ENCODE results near the gene SMCO4.

Gene SMCO4

DNA sequence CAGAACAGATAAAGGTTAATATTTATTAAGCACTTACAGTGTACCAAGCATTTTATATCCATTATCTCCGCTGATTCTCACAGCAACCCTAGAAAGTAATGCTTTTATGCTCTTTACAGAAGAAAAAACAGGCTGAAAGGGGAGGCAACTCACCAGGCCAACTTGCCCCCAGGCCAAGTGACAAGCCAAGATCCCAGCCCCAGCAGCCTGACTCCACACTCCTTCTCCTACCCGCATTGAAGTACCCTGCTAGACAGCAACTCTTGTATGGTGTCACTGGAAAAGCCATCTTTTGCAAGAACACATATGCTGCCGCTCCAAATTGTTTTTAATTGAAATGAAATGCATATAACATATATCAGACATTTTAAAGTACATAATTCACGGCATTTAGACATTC, 25.6 kb downstream of the SMCO4 start:
- no peak overlapping the region for H3K9ac ChIP-seq (ENCODE audit: low read length)
- no peak overlapping the region for H2BK15ac ChIP-seq (ENCODE audit: low read depth, poor library complexity, severe bottlenecking)
- H2BK5ac ChIP-seq (ENCODE audit: low read depth, low read length, poor library complexity, severe bottlenecking), result no peak overlapping the region
- no peak overlapping the region for H2AFZ ChIP-seq (ENCODE audit: low read depth, low read length)
- no peak overlapping the region for H3K4me3 ChIP-seq (ENCODE audit: insufficient read depth in 1 of 2, low read depth in 1 of 2, low read length in 2 of 2)
- 98% methylated on average over 3 of the region's 4 CpGs for WGBS
- H3K27ac ChIP-seq (ENCODE audit: low read length, poor library complexity, severe bottlenecking), result no peak overlapping the region
- DNase-seq, result no peak
- no peak overlapping the region for H3K4ac ChIP-seq (ENCODE audit: low read depth in 1 of 2, low read length in 2 of 2)
- H3K79me1 ChIP-seq (replicated peaks; ENCODE audit: low read length, poor library complexity, severe bottlenecking), result peaks cover 30% of the 10 kb centered on the region
- no peak overlapping the region for H2BK120ac ChIP-seq (ENCODE audit: low read depth, low read length)
- H3K4me2 ChIP-seq (ENCODE audit: low read length, poor library complexity, severe bottlenecking), result no peak overlapping the region
- no peaks in the 10 kb centered on the region for H3K9me3 ChIP-seq (ENCODE audit: control insufficient read depth, low read length)
- no peak overlapping the region for H3K23ac ChIP-seq (ENCODE audit: low read length in 2 of 2)
- H2BK12ac ChIP-seq (ENCODE audit: low read length in 2 of 2), result no peak overlapping the region
- no peak overlapping the region for H2AK5ac ChIP-seq (ENCODE audit: low read length, severe bottlenecking)
- H4K8ac ChIP-seq (ENCODE audit: low read length), result no peak overlapping the region
- no peaks in the 10 kb centered on the region for H3K36me3 ChIP-seq (ENCODE audit: control insufficient read depth in 1 of 2, insufficient read depth in 2 of 2, low read depth in 1 of 2, low read length in 2 of 2)
- no peak overlapping the region for H3K14ac ChIP-seq (ENCODE audit: low read length in 2 of 2)
- H4K91ac ChIP-seq (ENCODE audit: low read length), result no peak overlapping the region
- H3K27me3 ChIP-seq (ENCODE audit: control insufficient read depth in 1 of 2, insufficient read depth in 1 of 2, low read length in 2 of 2), result no peaks in the 10 kb centered on the region
- H3K4me1 ChIP-seq (ENCODE audit: control insufficient read depth, insufficient read depth, low read depth, low read length), result peaks cover 2% of the 10 kb centered on the region
- no peak overlapping the region for H3K18ac ChIP-seq (ENCODE audit: low read depth in 1 of 2, low read length in 2 of 2)

DNA sequence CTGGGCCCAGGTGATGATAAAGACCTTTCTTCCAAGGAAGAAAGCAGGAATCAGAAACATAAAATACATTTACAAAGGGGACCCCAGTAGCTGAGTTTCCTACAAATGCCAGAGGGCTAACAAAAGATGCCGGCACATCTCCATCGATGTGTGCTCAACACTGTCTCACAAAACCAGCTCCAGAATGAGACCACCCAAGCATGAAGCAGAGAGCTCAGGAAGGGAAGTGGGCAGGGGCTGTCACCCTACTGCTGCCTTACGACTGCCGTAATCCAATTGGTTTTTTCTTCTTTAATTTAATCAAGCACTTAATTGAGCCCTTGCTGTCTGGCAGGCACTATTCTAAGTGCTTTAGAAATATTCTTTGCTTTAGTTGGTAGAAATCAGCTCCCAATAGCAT, 26.1 kb downstream of the SMCO4 start:
- WGBS, result 95% methylated on average over 2 of the region's 4 CpGs
- H3K23ac ChIP-seq (ENCODE audit: low read length in 2 of 2), result no peak overlapping the region
- no peak overlapping the region for H3K27ac ChIP-seq (ENCODE audit: low read length, poor library complexity, severe bottlenecking)
- H2BK15ac ChIP-seq (ENCODE audit: low read depth, poor library complexity, severe bottlenecking), result no peak overlapping the region
- peaks cover 30% of the 10 kb centered on the region for H3K79me1 ChIP-seq (replicated peaks; ENCODE audit: low read length, poor library complexity, severe bottlenecking)
- no peaks in the 10 kb centered on the region for H3K36me3 ChIP-seq (ENCODE audit: control insufficient read depth in 1 of 2, insufficient read depth in 2 of 2, low read depth in 1 of 2, low read length in 2 of 2)
- H4K91ac ChIP-seq (ENCODE audit: low read length), result no peak overlapping the region
- H3K4me2 ChIP-seq (ENCODE audit: low read length, poor library complexity, severe bottlenecking), result no peak overlapping the region
- no peak overlapping the region for H3K14ac ChIP-seq (ENCODE audit: low read length in 2 of 2)
- no peak overlapping the region for H4K8ac ChIP-seq (ENCODE audit: low read length)
- no peaks in the 10 kb centered on the region for H3K27me3 ChIP-seq (ENCODE audit: control insufficient read depth in 1 of 2, insufficient read depth in 1 of 2, low read length in 2 of 2)
- no peak for DNase-seq
- no peak overlapping the region for H2AFZ ChIP-seq (ENCODE audit: low read depth, low read length)
- H2BK12ac ChIP-seq (ENCODE audit: low read length in 2 of 2), result no peak overlapping the region
- H2BK120ac ChIP-seq (ENCODE audit: low read depth, low read length), result no peak overlapping the region
- no peak overlapping the region for H3K9ac ChIP-seq (ENCODE audit: low read length)
- no peak overlapping the region for H3K4ac ChIP-seq (ENCODE audit: low read depth in 1 of 2, low read length in 2 of 2)
- no peak overlapping the region for H3K18ac ChIP-seq (ENCODE audit: low read depth in 1 of 2, low read length in 2 of 2)
- peaks cover 2% of the 10 kb centered on the region for H3K4me1 ChIP-seq (ENCODE audit: control insufficient read depth, insufficient read depth, low read depth, low read length)
- no peaks in the 10 kb centered on the region for H3K9me3 ChIP-seq (ENCODE audit: control insufficient read depth, low read length)
- no peak overlapping the region for H2AK5ac ChIP-seq (ENCODE audit: low read length, severe bottlenecking)
- H2BK5ac ChIP-seq (ENCODE audit: low read depth, low read length, poor library complexity, severe bottlenecking), result no peak overlapping the region
- no peak overlapping the region for H3K4me3 ChIP-seq (ENCODE audit: insufficient read depth in 1 of 2, low read depth in 1 of 2, low read length in 2 of 2)

DNA sequence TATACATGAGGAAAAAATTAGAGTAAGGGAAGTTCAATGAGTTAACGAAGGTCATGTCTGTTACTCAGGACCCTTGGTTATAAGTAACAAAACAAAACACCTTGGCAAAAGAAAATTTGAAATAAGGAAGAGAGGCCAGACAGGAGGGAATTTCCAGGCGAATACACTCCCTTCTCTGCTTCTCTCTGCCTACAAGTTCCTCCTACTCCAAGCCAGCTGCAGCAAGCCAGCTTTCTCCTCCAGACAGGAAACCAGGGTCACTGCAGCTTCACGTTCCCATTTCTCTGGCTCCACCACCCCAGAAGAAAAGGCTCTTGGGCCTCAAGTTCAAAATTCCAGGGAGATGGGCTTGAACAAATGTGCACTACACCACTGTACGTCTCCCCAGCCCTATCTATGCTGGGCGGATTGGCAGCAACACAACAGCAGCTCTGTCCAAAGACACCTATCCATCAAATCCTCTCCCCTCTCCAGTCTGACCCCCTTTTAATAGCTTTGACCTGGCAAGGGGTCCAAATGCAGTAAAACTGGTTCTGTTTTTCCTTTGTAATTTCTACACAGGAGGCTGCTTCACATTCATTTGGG, 27.7 kb downstream of the SMCO4 start:
- no peaks in the 10 kb centered on the region for H3K36me3 ChIP-seq (ENCODE audit: control insufficient read depth in 1 of 2, insufficient read depth in 2 of 2, low read depth in 1 of 2, low read length in 2 of 2)
- no peak overlapping the region for H3K4me3 ChIP-seq (ENCODE audit: insufficient read depth in 1 of 2, low read depth in 1 of 2, low read length in 2 of 2)
- peaks cover 2% of the 10 kb centered on the region for H3K4me1 ChIP-seq (ENCODE audit: control insufficient read depth, insufficient read depth, low read depth, low read length)
- H3K9me3 ChIP-seq (ENCODE audit: control insufficient read depth, low read length), result no peaks in the 10 kb centered on the region
- no peak overlapping the region for H2AK5ac ChIP-seq (ENCODE audit: low read length, severe bottlenecking)
- peaks cover 31% of the 10 kb centered on the region for H3K79me1 ChIP-seq (replicated peaks; ENCODE audit: low read length, poor library complexity, severe bottlenecking)
- no peak overlapping the region for H2BK15ac ChIP-seq (ENCODE audit: low read depth, poor library complexity, severe bottlenecking)
- no peak overlapping the region for H2BK12ac ChIP-seq (ENCODE audit: low read length in 2 of 2)
- H3K23ac ChIP-seq (ENCODE audit: low read length in 2 of 2), result no peak overlapping the region
- no peaks in the 10 kb centered on the region for H3K27me3 ChIP-seq (ENCODE audit: control insufficient read depth in 1 of 2, insufficient read depth in 1 of 2, low read length in 2 of 2)
- no peak overlapping the region for H3K9ac ChIP-seq (ENCODE audit: low read length)
- no peak overlapping the region for H3K18ac ChIP-seq (ENCODE audit: low read depth in 1 of 2, low read length in 2 of 2)
- no peak overlapping the region for H2AFZ ChIP-seq (ENCODE audit: low read depth, low read length)
- no peak overlapping the region for H2BK120ac ChIP-seq (ENCODE audit: low read depth, low read length)
- DNase-seq, result no peak
- H4K91ac ChIP-seq (ENCODE audit: low read length), result no peak overlapping the region
- H3K4me2 ChIP-seq (ENCODE audit: low read length, poor library complexity, severe bottlenecking), result no peak overlapping the region
- no peak overlapping the region for H3K14ac ChIP-seq (ENCODE audit: low read length in 2 of 2)
- H2BK5ac ChIP-seq (ENCODE audit: low read depth, low read length, poor library complexity, severe bottlenecking), result no peak overlapping the region
- H3K4ac ChIP-seq (ENCODE audit: low read depth in 1 of 2, low read length in 2 of 2), result no peak overlapping the region
- no peak overlapping the region for H4K8ac ChIP-seq (ENCODE audit: low read length)
- 69% methylated on average over 4 of the region's 5 CpGs for WGBS
- no peak overlapping the region for H3K27ac ChIP-seq (ENCODE audit: low read length, poor library complexity, severe bottlenecking)

DNA sequence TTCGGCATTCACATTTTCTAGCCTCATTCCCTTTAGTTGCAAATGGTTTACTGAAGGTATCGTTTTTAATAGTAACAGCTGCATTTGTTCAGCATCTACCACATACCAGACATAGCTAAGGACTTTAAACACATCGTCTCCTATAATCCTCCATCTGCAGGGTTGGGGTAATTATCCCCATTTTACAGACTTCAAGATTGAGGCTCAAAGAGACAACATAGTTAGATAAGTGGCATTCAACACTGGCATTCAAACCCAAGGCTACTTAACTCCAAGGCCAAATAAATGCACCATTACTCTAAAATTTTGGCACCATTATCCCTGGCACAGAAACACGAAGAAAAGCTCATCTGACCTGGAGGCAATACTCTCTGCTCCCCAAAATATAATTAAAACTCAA, 28.5 kb downstream of the SMCO4 start:
- Histone ChIP-seq H2AFZ (ENCODE audit: low read depth, low read length) (no peak overlapping the region), H2AK5ac (ENCODE audit: low read length, severe bottlenecking) (no peak overlapping the region), H3K36me3 (ENCODE audit: control insufficient read depth in 1 of 2, insufficient read depth in 2 of 2, low read depth in 1 of 2, low read length in 2 of 2) (no peaks in the 10 kb centered on the region), H3K79me1 (replicated peaks; ENCODE audit: low read length, poor library complexity, severe bottlenecking) (peaks cover 32% of the 10 kb centered on the region), H2BK120ac (ENCODE audit: low read depth, low read length) (no peak overlapping the region), H3K23ac (ENCODE audit: low read length in 2 of 2) (no peak overlapping the region), H3K4me2 (ENCODE audit: low read length, poor library complexity, severe bottlenecking) (no peak overlapping the region), H4K91ac (ENCODE audit: low read length) (no peak overlapping the region), H2BK5ac (ENCODE audit: low read depth, low read length, poor library complexity, severe bottlenecking) (no peak overlapping the region), H3K4me3 (ENCODE audit: insufficient read depth in 1 of 2, low read depth in 1 of 2, low read length in 2 of 2) (no peak overlapping the region), H3K4ac (ENCODE audit: low read depth in 1 of 2, low read length in 2 of 2) (no peak overlapping the region), H2BK15ac (ENCODE audit: low read depth, poor library complexity, severe bottlenecking) (no peak overlapping the region), H2BK12ac (ENCODE audit: low read length in 2 of 2) (no peak overlapping the region), H3K18ac (ENCODE audit: low read depth in 1 of 2, low read length in 2 of 2) (no peak overlapping the region), H3K14ac (ENCODE audit: low read length in 2 of 2) (no peak overlapping the region), H4K8ac (ENCODE audit: low read length) (no peak overlapping the region), H3K27ac (ENCODE audit: low read length, poor library complexity, severe bottlenecking) (no peak overlapping the region), H3K9ac (ENCODE audit: low read length) (no peak overlapping the region), H3K27me3 (ENCODE audit: control insufficient read depth in 1 of 2, insufficient read depth in 1 of 2, low read length in 2 of 2) (no peaks in the 10 kb centered on the region), H3K4me1 (ENCODE audit: control insufficient read depth, insufficient read depth, low read depth, low read length) (peaks cover 2% of the 10 kb centered on the region), H3K9me3 (ENCODE audit: control insufficient read depth, low read length) (no peaks in the 10 kb centered on the region)
- WGBS, result 98% methylated on average over 4 of the region's 4 CpGs
- no peak for DNase-seq

Measured in mesenchymal stem cell (in vitro differentiated cells and primary cell).